GM12873 (cell line): ENCODE measurements around the gene PTPN18.

Source experiments
- CTCF ChIP-seq: IDR thresholded peaks from 2 replicates; pipeline ENCODE4 v1.5.1; 2012; ENCODE audit warnings: low read depth, mild to moderate bottlenecking, moderate library complexity, low read length, control low read depth; ENCODE audit not compliant: insufficient read depth; ENCODE audit errors: missing control alignments

PTPN18 gene

GRCh38 chr2:130358420-130359350 is 2.8 kb downstream of the PTPN18 start:
- TF ChIP-seq CTCF, result no peak

GRCh38 chr2:130359466-130359865 is 3.6 kb downstream of the PTPN18 start:
- TF ChIP-seq CTCF, result no peak

- no peak for TF ChIP-seq CTCF
Measured at GRCh38 chr2:130363479-130363878, 7.6 kb downstream of the PTPN18 start.

- TF ChIP-seq CTCF, result no peak
Measured at GRCh38 chr2:130365075-130365474, 9.2 kb downstream of the PTPN18 start.

- TF ChIP-seq CTCF, result no peak
Measured at GRCh38 chr2:130365963-130366362, 10.1 kb downstream of the PTPN18 start.

- no peak for TF ChIP-seq CTCF
Measured at GRCh38 chr2:130366720-130367119, 10.9 kb downstream of the PTPN18 start.

- no peak for TF ChIP-seq CTCF
Measured at GRCh38 chr2:130368786-130369185, 12.9 kb downstream of the PTPN18 start.
